ENCODE data around the gene BICRA.

DNA sequence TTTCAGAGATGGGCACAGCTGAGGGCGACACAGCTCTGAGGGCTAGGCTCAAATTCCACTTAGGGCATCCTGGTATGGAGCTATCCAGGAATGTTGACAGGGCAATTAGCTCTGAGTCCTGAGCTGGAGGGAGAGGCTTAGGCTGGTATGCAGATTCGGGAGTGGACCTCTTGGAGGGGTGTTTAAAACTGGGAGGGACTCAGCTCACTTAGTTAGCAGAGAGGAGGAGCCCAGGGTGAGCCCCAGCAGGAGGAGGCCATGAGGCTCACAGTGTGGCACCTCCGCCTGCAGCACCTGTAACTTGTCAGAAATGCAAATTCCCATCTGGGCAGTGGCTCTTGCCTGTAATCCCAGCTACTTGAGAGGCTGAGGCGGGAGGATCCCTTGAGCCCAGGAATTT, 126.2 kb downstream of the BICRA start:
- no peak for TF ChIP-seq POLR2A (IDR thresholded peaks at IDR 0.05)
- TF ChIP-seq, protein P1, sequence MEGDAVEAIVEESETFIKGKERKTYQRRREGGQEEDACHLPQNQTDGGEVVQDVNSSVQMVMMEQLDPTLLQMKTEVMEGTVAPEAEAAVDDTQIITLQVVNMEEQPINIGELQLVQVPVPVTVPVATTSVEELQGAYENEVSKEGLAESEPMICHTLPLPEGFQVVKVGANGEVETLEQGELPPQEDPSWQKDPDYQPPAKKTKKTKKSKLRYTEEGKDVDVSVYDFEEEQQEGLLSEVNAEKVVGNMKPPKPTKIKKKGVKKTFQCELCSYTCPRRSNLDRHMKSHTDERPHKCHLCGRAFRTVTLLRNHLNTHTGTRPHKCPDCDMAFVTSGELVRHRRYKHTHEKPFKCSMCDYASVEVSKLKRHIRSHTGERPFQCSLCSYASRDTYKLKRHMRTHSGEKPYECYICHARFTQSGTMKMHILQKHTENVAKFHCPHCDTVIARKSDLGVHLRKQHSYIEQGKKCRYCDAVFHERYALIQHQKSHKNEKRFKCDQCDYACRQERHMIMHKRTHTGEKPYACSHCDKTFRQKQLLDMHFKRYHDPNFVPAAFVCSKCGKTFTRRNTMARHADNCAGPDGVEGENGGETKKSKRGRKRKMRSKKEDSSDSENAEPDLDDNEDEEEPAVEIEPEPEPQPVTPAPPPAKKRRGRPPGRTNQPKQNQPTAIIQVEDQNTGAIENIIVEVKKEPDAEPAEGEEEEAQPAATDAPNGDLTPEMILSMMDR (IDR thresholded peaks at IDR 0.05 in 4 of 5, conservative IDR thresholded peaks at IDR 0.05 in 1 of 5): no peak

Data from gastrocnemius medialis (tissue), 4 donors.